PC-3 (cell line): ENCODE results near the gene PDZRN3.

Experiments used
- CTCF ChIP-seq: fragments of 300-600 bp; sonication (generic); conservative IDR thresholded peaks from 2 replicates; pipeline ENCODE4 v1.5.1; 2017; ENCODE audit warnings: antibody characterized with exemption, low read depth, mild to moderate bottlenecking, low read length
- EZH2 ChIP-seq: fragments of 300-600 bp; sonication (generic); IDR thresholded peaks from one replicate; pipeline ENCODE4 v1.6.1; 2017; ENCODE audit warnings: antibody characterized with exemption, mild to moderate bottlenecking, low read length; ENCODE audit not compliant: unreplicated experiment

GRCh38 chr3:73572368-73572767 is 52.4 kb downstream of the PDZRN3 start:
- no peak for TF ChIP-seq CTCF
- no peak for TF ChIP-seq EZH2
